Stimulated activated CD4-positive, alpha-beta T cell treated with anti-CD3 and anti-CD28 coated beads, Interleukin-1b, Interleukin-23, amount 100 ng/mL, for 4 hours (primary cell): Measurements from ENCODE around the gene TMEM63B.
A peak's percentile ranks its signal among the peaks of the same experiment; 100 is the strongest.

Experiments
- DNase-seq, 2 donors: peaks; one replicate each; pipeline ENCODE4 v3.0.0-alpha.2; 2020; ENCODE audit warnings: low read depth in 2 of 2

Gene TMEM63B

DNA sequence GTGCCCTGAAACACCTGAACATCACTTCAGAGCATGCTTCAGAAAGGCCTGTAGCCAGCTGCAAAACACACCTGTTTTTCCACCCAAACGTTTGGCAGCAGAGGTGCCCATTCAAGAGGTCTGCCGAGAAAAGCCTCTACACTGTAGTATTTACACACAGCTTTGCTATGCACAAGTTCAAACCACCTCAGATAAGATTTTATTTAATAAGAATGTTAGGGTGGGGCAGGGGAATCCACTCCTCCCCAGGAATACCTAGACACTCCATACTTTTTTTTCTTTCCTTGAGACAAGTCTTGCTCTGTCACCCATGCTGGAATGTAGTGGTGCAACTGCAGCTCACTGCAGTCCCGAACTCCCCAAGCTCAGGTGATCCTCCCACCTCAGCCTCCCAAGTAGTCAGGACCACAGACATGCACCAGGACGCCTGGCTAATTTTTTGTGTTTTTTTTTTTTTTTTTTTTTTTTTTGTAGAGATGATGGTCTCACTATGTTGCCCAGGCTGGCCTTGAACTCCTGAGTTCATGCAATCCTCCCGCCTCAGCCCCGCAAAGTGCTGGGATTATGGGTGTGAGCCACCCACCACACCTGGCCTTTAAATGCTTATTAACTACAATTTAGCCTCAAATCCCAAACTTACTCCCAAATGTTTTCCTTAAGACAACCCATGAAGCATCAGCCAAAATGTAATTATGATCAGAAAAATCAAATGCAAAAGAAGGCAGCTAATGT is 9.8 kb upstream of the TMEM63B start:
- no peak for DNase-seq

DNA sequence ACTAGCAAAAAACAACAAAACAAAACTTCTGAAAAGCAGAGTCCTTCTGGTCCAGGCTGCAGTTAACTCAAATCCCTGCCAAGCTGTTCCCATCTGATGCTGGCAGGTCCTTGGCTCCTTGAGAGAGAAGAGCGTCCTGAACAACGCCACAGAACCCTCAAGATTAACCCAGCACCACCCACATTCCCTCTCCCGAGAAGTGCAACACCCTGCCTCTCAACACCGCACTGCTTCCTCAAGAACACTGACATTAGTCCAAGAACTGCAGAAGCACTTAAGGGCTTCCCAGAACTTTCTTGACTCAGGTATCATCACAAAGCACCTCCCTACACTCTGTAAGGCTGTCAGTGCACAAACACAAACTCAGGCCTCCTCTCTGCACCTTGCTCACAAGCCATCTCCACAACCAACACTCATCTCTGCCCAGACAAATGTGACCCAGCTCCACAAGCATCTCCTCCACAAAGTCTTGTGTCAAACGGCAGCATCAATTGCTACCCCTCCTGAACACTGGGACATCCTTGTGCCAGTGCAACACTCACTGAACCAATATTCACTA is 7.6 kb upstream of the TMEM63B start:
- no peak for DNase-seq

DNA sequence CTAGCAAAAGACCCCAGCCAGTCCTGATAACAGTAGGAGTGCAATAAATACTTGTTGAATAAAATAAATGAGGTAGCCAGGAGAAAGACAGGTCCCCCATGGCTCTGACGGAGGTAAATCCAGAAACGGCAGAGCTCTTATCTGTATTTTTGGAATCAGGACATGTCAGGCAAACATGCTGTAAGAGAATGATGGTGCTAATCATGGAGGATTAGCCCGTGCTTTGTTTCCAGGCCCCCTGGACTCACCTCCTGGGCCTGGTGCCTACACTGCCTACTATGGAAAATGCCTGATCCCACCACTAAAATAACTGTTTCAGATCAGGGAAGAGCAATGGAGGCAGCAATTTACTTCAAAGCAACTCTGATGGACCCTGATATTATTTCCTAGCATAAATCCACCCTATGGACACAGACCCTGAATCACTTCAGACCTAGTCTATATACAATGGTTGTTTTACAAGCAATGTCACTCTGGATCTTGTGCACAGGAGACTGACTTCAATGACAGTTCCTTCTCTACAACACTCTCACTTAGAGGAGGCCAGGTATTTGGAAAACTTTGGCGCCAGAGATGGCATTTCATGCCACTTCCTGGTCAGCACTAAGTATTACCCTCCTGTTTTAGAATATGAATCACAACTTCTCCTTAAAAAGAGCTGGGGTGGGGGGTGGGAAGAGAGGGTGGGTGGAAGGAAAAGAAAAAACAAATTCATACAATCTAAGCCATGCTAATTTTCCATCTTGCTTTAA is 6.5 kb upstream of the TMEM63B start:
- DNase-seq, result no peak

DNA sequence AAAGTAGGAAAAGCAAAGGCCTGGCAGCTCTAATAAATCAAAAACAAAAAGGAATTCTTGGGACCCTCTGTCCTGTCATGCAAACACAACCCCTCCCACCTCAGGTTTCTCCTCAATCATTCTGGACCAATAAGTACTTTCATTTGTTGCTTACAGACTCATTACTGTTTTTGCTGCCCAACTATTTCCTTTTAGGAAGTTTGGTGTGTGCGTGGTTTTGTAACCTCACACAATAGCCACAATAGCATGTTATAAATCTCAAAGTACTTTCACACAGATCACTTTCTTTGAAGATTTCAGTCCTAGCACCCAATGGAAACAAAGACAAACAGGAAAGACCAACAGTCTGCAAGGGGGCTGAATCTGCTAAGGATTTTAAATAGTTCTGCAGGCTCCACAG is 4.6 kb upstream of the TMEM63B start:
- DNase-seq, result no peak

DNA sequence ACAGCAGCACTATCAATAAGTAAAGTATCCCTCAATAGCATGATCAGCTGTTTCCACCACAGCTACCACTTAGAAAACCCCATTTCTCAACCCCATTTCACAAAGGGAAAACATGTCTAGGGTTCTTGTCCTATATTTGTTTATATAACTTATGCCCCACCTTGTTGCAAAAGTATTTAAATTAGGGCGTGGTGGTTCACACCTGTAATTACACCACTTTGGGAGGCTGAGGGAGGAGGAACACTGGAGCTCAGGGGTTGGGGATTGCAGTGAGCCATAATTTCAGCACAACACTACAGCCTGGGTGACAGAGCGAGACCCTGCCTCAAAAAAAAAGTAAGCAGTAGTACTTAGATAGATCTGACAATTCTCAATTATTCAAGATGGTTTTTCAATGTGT is 3.8 kb upstream of the TMEM63B start:
- no peak for DNase-seq

DNA sequence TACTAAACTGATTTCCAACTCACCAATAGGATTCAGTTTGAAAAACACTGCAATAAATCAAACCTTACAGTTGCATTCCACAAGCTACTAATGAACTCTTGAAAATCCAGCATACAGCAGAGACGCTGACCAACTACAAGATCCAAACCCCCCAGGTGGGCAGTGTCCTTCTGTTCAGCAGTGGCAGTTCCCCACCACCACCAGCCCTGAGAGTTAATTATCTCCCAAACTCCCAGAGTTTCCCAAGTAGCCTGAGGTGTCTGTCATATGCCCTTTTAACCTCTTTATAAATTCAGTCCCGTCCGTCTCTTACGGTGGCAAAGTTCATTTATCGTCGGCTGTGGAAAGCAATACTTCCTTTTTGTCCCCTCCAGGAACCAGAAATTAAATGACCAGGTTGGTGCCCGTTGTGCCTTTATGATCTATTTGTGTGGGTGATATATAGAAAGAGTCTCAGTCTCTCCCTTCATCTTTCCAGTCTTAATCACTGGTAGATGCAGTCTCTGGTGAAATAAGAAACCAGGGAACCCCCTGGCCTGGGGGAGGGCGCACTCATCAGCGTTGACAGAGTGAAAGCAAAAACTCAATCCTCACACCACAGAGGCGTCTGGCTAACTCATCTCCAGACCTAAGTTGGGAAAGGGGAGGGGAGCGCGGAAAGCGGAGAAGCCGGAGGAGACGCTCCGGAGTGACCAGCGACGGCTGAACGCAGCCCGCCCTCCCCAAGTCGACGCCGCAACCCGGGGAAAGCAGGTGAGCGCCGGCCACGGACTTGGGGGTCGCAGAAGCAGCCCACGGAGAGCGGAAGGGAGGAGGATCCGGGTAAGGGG is 819 bp upstream of the TMEM63B start:
- peak; percentile 66 to 69 for DNase-seq

DNA sequence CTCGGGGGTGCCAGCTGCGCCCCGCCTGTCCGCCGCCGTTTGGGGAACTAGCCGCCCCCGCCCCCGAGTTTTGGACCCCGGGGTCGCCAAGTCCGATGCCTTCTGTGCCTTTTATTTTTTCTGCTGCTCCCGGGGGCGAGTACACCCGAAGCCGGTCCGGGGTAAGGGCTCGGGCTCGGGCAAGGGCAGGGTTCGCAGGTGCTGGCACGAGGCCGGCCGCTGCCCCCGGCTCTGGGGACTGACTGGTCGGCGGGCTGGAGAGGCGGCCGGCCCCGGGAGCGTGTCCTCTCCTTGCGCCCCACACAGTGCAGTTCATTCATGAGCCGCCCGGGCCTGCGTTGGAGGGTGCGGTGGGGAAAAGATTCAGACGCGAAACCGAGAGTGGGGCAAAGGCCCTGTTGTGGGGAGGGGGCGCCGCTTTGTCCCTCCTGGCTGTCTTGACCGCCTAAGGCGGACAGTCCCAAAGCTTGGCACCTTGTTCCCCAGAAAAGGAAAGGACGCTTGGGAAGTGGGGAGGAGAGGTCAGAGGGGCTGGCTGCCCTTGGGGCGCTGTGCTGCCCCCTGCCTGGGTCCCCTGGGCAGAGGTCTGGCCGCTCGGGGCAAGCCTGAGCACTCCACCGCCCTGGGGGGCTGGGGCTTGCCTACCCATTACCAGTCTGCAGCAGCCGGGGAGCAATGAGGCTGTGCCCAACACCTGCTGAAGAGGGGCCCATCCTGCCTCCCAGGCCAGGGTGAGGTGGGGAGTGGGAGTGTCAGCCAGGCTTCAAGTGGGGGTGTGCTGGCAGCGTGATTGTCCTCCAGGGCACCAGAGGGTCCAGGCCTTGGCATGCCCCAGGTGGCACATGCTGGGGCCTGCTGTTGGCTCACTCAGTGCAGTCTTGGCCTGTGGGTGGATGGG is 915 bp downstream of the TMEM63B start:
- DNase-seq, result peak in 1 of 2 donors; percentile 11

DNA sequence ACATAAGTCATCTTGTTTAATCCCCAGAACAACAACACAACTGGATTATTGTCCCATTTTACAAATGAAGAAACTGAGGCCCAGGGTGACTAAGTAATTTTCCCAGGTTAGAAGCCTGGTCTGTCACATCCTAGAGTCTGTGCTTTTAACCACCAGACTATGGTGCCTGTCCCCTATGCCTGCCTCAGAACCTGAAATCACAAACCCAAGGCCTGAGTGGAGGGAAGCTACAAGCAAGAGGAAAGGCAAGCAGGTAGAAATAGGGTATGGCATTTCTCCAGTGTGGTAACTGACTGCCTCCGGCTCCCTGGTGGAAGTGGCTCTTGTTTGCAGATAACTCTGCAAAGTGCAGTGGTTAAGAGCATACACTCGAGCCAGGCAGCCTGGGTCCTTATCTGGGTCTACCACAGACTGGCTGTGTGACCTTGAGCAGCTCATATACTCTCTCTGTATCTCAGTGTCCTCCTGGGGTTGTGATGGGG is 2.5 kb downstream of the TMEM63B start:
- DNase-seq, result no peak

DNA sequence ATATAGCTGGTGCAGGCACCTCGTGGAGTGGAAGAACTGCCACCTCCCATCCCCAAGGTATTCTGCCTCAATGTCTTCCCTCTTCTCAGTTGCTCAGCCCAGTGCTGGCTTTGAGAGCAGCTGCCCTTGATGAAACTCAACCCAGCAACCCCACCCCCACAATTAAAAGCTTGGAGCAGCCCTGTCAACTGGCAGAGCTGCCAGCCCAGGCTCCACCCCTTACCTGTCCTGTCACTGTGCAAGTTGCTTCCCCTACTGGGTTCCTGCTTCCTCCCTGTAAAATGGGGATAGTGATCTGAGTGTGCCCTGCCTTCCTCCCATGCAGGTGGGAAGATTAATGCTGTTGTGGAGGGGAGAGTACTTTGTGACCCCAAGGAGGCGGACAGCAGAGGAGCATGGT is 4.5 kb downstream of the TMEM63B start:
- DNase-seq, result no peak

DNA sequence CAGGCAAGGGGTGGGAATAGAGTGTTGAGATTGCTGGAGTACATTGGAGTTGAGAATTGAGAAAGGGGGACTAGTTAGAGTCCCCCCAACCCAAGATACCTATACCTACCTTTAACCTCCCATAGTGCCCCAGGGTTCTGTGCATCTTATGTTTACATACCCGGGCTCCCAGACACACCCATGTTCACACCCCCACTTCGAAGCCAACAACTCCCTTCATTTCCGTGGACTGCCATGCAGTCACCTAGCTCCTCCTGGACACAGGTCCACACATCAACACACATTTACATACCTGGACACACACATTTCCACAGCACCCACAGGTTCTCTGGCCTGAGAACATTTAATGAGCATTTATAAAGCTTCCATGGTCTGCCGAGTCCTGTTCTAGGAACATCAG is 5.1 kb downstream of the TMEM63B start:
- no peak for DNase-seq

DNA sequence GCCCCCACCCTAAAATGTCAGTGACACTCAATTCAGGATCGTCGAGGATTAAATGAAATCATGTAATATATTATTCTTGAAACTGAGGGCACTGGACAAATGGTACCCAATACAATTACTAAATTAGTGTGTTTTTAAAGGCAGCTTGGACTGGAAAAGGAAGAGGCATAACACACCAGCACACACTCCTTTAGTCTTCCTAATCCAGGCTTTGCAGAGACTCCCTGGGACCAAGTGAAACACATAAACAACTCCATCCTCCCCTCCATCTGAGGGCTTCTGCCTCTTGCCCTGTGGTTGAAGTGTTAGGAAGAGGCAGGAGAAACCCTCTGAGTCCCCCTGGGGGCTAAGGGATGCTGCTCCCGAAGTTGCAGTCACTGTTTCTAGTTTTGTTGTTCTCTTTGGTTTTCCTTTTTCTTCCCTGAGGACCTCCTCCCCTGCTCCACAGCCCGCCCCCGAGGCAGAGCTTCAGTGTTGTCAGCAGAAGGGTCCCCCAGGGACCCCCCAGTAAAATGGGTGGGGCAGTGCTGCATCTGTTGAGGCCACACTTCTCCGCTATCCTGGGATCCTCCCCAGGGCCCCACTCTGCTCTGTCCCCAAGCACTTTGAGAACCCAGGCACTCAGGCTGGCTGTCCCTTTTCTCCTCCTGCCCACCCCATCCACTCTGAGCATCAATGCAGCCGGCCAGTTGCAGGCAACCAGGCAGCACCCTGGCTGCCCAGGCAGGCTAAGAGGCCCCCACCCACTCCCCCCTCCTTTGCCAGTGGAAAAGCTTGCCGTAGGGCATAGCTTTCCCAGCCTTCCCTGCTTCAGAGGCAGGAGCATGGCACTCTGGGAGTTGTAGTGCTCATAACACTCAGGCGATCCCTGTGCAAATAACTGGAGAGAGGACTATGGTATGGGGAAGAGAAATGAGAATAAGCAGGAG is 5.9 kb downstream of the TMEM63B start:
- no peak for DNase-seq

DNA sequence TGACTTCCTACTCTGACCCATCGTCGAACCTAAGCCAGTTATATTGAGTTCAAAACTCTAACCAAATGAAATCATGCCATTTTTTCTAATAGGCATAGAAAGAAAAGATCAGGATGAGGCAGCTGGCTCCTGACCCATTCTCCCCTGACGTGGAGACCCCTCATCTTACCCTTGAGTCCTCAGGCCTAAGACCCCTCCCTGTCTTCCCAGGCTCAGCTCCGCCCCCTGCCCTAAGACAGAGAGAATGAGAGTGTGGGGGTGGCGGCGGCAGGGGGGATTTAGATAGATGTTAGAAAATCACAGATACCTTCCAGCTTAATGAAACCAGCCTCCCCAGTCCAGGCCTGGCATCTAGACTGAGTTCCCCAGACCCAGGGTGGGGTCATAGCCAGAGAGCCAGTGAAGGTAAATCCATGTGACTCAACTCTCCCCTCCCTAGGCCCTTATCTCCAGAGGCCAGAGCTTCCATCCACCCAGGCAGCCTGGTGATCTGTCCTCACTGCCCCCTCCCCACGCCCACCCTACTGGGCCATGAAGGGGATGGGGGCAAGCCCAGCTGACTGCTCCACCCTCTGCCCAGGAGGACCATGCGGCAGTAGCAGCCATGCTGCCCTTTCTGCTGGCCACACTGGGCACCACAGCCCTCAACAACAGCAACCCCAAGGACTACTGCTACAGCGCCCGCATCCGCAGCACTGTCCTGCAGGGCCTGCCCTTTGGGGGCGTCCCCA is 6.8 kb downstream of the TMEM63B start:
- DNase-seq, result no peak

DNA sequence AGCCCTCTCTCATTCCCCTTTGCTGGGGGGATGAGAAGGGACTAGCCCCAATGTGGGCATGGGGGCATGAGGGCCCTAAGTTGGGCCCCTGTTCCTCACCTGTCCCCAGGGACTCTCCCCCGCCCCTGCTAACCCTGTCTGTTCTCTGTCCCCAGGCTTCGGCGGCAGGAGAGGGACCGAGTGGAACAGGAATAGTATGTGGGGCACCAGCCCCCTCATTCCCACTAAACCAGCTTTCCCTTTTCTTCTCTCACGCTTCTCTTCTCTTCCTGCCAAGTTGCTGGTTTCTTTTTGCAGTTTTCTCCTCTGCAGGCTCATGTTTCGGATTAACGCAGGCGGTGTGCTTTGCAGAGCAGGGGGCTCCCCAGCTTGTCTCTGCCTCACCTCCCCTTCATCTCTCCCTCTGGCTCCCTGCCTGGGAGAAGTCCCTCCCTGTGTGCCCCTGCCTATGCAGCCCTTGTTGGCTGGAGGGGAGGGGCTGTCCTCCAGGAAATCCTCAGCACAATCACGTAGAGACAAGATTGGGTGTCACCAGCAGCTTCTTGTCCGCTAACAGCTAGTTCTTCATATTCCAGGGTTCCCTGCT is 7.9 kb downstream of the TMEM63B start:
- DNase-seq, result no peak

DNA sequence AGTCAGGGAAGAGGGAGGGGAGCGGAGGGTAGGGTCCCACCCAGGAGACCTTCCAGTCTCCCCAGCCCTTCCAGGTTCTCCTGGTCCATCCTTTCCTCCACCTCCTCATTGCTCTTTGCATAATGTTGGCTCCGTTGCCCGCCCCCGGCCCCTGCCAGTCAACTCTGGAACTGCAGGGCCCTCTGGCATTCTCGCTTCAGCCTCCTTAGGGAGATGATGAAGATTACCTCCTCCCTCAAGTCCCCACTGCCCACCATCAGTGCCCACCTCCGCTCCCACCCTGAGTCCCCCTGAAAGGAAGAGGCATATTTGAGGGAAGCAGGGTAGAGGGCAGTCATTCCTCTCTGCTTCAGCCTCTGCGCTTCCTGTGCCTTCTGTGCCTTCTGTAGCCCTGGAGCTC is 8.5 kb downstream of the TMEM63B start:
- no peak for DNase-seq

DNA sequence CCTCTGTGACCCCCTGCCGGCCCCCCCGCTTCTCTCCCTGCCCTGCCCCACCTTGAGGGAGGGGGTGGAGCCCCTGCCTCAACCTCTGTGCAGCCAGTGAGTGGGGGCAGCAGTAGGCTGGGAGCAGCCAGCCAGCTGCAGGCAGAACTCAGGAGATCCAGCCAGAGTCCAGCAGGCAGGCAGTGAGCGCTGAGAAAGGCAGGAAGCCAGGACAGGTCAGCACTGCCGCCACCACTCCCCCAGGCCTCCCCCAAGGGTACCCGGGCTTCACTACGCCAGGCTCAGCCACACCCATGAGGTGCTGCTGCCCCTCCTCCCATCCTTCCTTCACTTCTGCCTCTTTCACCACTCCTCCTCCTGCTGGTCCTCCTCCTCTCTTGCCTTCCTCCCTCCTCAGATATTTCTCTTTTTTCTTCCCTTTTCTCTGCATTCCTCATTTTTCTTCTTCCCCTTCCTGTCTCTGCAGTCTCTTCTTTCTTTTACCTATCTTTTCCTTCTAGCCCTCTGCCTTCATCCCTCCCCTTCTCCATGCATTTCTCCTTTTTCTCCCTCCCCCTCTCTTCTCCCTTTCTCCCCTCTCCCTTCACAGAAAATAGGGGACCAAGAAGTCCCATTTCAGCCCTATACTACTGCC is 11.5 kb downstream of the TMEM63B start:
- no peak for DNase-seq

DNA sequence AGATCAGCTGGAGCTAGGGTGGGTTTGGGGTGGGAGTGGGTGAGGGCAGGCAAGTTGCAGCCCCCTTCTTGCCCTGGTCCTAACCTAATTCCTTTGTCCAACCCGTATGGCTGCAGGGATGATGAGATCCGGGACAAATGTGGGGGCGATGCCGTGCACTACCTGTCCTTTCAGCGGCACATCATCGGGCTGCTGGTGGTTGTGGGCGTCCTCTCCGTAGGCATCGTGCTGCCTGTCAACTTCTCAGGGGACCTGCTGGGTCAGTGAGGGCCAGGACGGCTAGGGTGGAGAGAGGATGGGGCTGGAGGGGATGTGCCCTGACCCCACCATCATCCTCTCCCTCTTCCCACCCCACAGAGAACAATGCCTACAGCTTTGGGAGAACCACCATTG is 12.0 kb downstream of the TMEM63B start:
- DNase-seq, result no peak

DNA sequence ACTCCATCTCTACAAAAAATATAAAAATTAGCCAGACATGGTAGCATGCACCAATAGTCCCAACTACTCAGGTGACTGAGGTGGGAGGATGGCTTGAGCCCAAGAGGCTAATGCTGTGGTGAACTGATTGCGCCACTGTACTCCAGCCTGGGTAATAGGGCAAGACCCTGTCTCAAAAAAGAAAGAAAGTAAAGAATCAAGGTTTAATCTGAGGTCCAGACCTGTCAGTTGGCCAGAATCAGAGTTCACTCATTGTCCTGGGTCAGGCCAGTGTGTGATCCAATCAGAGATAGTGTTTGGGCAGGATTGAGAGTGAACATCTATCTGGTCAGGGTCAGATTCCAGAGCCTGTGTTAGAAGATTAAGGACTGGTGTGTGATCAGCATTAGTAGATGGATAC is 15.5 kb downstream of the TMEM63B start:
- DNase-seq, result no peak

DNA sequence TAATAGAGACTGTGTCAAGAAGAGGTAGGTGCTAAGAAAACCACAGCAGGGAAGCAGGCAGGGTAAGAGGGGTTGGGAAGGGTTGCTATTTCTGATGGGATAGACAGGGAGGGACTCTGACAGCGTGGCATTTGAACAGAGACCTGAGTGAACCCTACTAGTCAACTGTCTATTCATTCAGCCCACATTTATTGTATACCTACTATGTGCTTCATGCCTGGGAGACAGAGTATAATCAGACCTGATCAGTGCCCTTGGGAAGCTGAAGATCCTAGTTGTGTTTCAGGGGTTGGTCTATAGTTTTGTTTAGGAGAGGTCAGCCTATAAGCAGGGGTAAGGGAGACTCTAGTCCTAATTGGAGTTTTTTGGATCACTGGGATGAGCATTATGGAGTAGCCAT is 16.4 kb downstream of the TMEM63B start:
- DNase-seq, result no peak
